Measurements from ENCODE around the gene ZNF487. TPM values are rescaled to one million over a fixed set of nuclear protein-coding genes. Genes with fewer than 3 reads are reported as not detected.

The ZNF487 gene
- total and polyA plus RNA-seq, 2 of the 13 experiments (the other 11 are each of a cell fraction or from before 2014, with no cell fraction given): 7.4 to 8.8 TPM

GRCh38 chr10:43479275-43479674 lies 42.4 kb downstream of the ZNF487 start:
- FAIRE-seq: no peak
- no peak overlapping the region for H2AFZ ChIP-seq (ENCODE audit: low read length)
- POLR2A ChIA-PET: no interaction called here
- H3K9ac ChIP-seq (ENCODE audit: insufficient read depth, low read depth, low read length): no peak overlapping the region
- no peaks in the 10 kb centered on the region for H3K4me1 ChIP-seq (ENCODE audit: insufficient read depth, low read length)
- peak; percentile 33; the same call in 1 of the 2 replicates for TF ChIP-seq ATF7 (IDR thresholded peaks at IDR 0.05)
- TF ChIP-seq ATF7 (CRISPR knock-in tag; IDR thresholded peaks at IDR 0.05): no peak
- no peak for TF ChIP-seq SP2 (CRISPR knock-in tag; IDR thresholded peaks at IDR 0.05)
- H3K36me3 ChIP-seq (replicated peaks in 1 of 2; ENCODE audit: control insufficient read depth in 1 of 2, insufficient read depth in 2 of 2, low read length in 2 of 2): no peaks in the 10 kb centered on the region
- intact Hi-C loops (cut with micrococcal nuclease; ENCODE audit: unreplicated experiment) (no loop called here), in situ Hi-C loops (cut with HindIII; ENCODE audit: extremely low pct_ligation_motif_present, low pct_unique_long_range_greater_than_20kb) (no loop called here)
- no peak overlapping the region for H3K4me2 ChIP-seq (ENCODE audit: low read depth, low read length)
- no peak overlapping the region for H3K4me3 ChIP-seq (replicated peaks in 1 of 3; ENCODE audit: insufficient read depth in 1 of 3, low read depth in 2 of 3, low read length in 3 of 3)
- DNase-seq (ENCODE audit: low spot score): no peak
- no peaks in the 10 kb centered on the region for H3K79me2 ChIP-seq (ENCODE audit: insufficient read depth, low read length)
- no peaks in the 10 kb centered on the region for H4K20me1 ChIP-seq (ENCODE audit: insufficient read depth, low read length)
- CTCF ChIA-PET (ENCODE audit: low intra/inter-chr PET ratio, low total read pairs): no interaction called here
- no peak for ATAC-seq
- H3K27me3 ChIP-seq (ENCODE audit: control insufficient read depth in 1 of 2, insufficient read depth in 2 of 2, low read length in 2 of 2): no peaks in the 10 kb centered on the region
- BruUV-seq (replicated peaks): no TSS peak
- no peak overlapping the region for H3K27ac ChIP-seq (ENCODE audit: extremely low read length, insufficient read depth, low read length)
- H3K9me3 ChIP-seq (ENCODE audit: low read length): no peaks in the 10 kb centered on the region

DNA sequence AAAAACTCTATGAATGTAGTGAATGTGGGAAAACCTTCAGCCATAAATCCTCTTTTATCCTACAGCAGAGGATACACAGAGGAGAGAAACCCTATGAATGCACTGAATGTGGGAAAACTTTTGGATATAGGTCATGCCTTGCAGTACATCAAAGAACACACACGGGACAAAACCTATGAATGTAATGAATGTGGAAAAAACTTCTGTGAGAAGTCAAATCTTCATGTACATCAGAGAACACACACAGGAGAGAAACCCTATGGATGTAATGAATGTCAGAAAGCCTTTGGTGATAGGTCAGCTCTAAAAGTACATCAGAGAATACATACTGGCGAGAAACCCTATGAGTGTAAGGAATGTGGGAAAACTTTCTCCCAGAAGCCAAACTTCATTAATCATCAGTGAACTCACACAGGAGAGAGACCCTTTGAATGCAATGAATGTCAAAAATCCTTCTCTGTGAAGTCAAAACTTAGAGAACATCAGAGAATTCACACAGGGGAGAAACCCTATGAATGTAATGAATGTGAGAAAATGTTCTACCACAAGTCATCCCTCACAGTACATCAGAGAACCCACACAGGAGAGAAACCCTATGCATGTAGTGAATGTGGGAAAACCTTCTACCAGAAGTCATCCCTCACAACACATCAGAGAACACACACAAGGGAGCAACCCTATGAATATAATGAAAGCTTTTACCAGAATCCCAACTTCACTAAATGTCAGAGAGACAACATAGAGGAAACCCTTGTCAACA lies 45.6 kb downstream of the ZNF487 start:
- Histone ChIP-seq H3K36me3 (replicated peaks in 1 of 2; ENCODE audit: control insufficient read depth in 1 of 2, insufficient read depth in 2 of 2, low read length in 2 of 2) (no peaks in the 10 kb centered on the region), H4K20me1 (ENCODE audit: insufficient read depth, low read length) (no peaks in the 10 kb centered on the region), H3K27ac (ENCODE audit: extremely low read length, insufficient read depth, low read length) (no peak overlapping the region), H3K4me2 (ENCODE audit: low read depth, low read length) (no peak overlapping the region), H2AFZ (ENCODE audit: low read length) (no peak overlapping the region), H3K4me1 (ENCODE audit: insufficient read depth, low read length) (no peaks in the 10 kb centered on the region), H3K27me3 (ENCODE audit: control insufficient read depth in 1 of 2, insufficient read depth in 2 of 2, low read length in 2 of 2) (no peaks in the 10 kb centered on the region), H3K9me3 (ENCODE audit: low read length) (no peaks in the 10 kb centered on the region), H3K9ac (ENCODE audit: insufficient read depth, low read depth, low read length) (no peak overlapping the region), H3K4me3 (replicated peaks in 1 of 3; ENCODE audit: insufficient read depth in 1 of 3, low read depth in 2 of 3, low read length in 3 of 3) (no peak overlapping the region), H3K79me2 (ENCODE audit: insufficient read depth, low read length) (no peaks in the 10 kb centered on the region)
- 64% methylated on average over 2 of the region's 2 CpGs for WGBS (ENCODE audit: low lambda C conversion rate)
- intact Hi-C loops (cut with micrococcal nuclease; ENCODE audit: unreplicated experiment): no loop called here
- ATAC-seq (no peak), FAIRE-seq (no peak), DNase-seq (ENCODE audit: low spot score) (no peak)
- in situ Hi-C loops (cut with HindIII; ENCODE audit: extremely low pct_ligation_motif_present, low pct_unique_long_range_greater_than_20kb): no loop called here
- CTCF ChIA-PET (ENCODE audit: low intra/inter-chr PET ratio, low total read pairs): no interaction called here
- BruUV-seq (replicated peaks): no TSS peak
- POLR2A ChIA-PET: no interaction called here
- TF ChIP-seq AGO2 (optimal IDR thresholded peaks at IDR 0.05; ENCODE audit: low read depth, low read length): no peak
- no peak for TF ChIP-seq NFYB (CRISPR knock-in tag; IDR thresholded peaks at IDR 0.05)
- TF ChIP-seq MAZ (IDR thresholded peaks at IDR 0.05; ENCODE audit: borderline replicate concordance, low read depth, low read length): no peak
- TF ChIP-seq MAZ (CRISPR knock-in tag; IDR thresholded peaks at IDR 0.05; ENCODE audit: low read depth): no peak
- no peak for TF ChIP-seq JARID2 (CRISPR knock-in tag; IDR thresholded peaks at IDR 0.05; ENCODE audit: insufficient replicate concordance)
- no peak for TF ChIP-seq EHMT2 (IDR thresholded peaks at IDR 0.05; ENCODE audit: borderline replicate concordance, low read depth, low read length)
- TF ChIP-seq, protein P1, sequence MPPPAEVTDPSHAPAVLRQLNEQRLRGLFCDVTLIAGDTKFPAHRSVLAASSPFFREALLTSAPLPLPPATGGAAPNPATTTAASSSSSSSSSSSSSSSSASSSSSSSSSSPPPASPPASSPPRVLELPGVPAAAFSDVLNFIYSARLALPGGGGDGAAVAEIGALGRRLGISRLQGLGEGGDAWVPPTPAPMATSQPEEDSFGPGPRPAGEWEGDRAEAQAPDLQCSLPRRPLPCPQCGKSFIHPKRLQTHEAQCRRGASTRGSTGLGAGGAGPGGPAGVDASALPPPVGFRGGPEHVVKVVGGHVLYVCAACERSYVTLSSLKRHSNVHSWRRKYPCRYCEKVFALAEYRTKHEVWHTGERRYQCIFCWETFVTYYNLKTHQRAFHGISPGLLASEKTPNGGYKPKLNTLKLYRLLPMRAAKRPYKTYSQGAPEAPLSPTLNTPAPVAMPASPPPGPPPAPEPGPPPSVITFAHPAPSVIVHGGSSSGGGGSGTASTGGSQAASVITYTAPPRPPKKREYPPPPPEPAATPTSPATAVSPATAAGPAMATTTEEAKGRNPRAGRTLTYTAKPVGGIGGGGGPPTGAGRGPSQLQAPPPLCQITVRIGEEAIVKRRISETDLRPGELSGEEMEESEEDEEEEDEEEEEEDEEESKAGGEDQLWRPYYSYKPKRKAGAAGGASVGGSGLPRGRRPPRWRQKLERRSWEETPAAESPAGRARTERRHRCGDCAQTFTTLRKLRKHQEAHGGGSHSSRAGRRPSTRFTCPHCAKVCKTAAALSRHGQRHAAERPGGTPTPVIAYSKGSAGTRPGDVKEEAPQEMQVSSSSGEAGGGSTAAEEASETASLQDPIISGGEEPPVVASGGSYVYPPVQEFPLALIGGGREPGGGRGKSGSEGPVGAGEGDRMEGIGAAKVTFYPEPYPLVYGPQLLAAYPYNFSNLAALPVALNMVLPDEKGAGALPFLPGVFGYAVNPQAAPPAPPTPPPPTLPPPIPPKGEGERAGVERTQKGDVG (CRISPR knock-in tag; IDR thresholded peaks at IDR 0.05; ENCODE audit: borderline replicate concordance): no peak
- no peak for TF ChIP-seq FOXJ3 (CRISPR knock-in tag; IDR thresholded peaks at IDR 0.05; ENCODE audit: borderline replicate concordance)
- TF ChIP-seq GMEB1 (CRISPR knock-in tag; IDR thresholded peaks at IDR 0.05; ENCODE audit: borderline replicate concordance): no peak
- TF ChIP-seq SP4 (CRISPR knock-in tag; IDR thresholded peaks at IDR 0.05): no peak
- no peak for TF ChIP-seq ZZZ3 (CRISPR knock-in tag; IDR thresholded peaks at IDR 0.05; ENCODE audit: borderline replicate concordance)

Measured in HepG2 (cell line).